ENCODE results near the gene BCDIN3D. TPM values are rescaled to one million over a fixed set of nuclear protein-coding genes. Genes with fewer than 3 reads are reported as not detected.

The BCDIN3D gene
- total RNA-seq, 4 donors from 2014 or later = 0.20 to 2.4 (median 2.0) TPM

DNA sequence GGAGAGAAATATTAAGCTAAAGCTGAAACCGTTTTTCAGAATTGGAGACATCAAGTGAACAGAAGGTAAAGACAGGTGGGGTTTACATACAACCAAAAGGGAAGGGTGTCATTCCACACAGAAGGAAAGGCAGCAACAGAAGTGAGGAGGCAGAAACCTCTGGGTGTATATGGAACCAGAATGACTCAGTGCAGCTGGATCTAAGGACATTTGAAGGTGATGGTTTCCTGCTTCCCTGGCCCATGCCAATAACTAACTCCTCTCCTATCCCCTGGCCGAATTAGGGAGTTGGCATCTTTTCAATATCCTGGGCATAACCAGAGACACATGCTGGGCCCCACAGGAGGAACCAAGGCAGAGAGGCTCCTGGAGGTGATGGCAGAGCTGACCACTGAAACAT lies 23.1 kb downstream of the BCDIN3D start:
- in situ Hi-C loops (cut with MboI; ENCODE audit: low pct_ligation_motif_present in 1 of 4, low pct_unique_long_range_greater_than_20kb in 1 of 4, low sequenced_read_pairs in 3 of 4) = no loop called here
- WGBS, 2 donors (ENCODE audit: low coverage in 1 of 2) = 57% methylated on average over 1 to 2 of the region's 2 CpGs

GRCh38 chr12:49818241-49818895 lies 24.5 kb downstream of the BCDIN3D start:
- peaks cover 0 to 19% (median 0%) of the 10 kb centered on the region in 4 donors for H3K4me1 ChIP-seq
- 74 to 83% methylated on average over 6 to 7 of the region's 7 CpGs for WGBS, 2 donors (ENCODE audit: low coverage in 1 of 2)

More for the DNA sequence above, 23.1 kb downstream of the BCDIN3D start:
- no peak for DNase-seq
- no peak overlapping the region for H3K4me3 ChIP-seq
- no peaks in the 10 kb centered on the region for H3K36me3 ChIP-seq
- intact Hi-C loops (cut with DNase I; ENCODE audit: low total_unique reads) = no loop called here
- no peak overlapping the region for H3K27ac ChIP-seq
- no peak for TF ChIP-seq CTCF (IDR thresholded peaks at IDR 0.05)
- no peak for TF ChIP-seq POLR2A (IDR thresholded peaks at IDR 0.05)
- no peak for TF ChIP-seq EP300 (IDR thresholded peaks at IDR 0.05; ENCODE audit: low read depth)
- TF ChIP-seq POLR2AphosphoS5 (IDR thresholded peaks at IDR 0.05) = no peak
- no peaks in the 10 kb centered on the region for H3K9me3 ChIP-seq
- no peaks in the 10 kb centered on the region for H3K27me3 ChIP-seq
- H3K4me1 ChIP-seq = peaks cover 0 to 29% (median 3%) of the 10 kb centered on the region in 4 donors

GRCh38 chr12:49813131-49813530 lies 29.8 kb downstream of the BCDIN3D start:
- WGBS, 2 donors (ENCODE audit: low coverage in 1 of 2) = 33 to 71% methylated on average over 1 of the region's 1 CpG
- no peaks in the 10 kb centered on the region for H3K9me3 ChIP-seq
- H3K36me3 ChIP-seq = no peaks in the 10 kb centered on the region
- no peak overlapping the region for H3K27ac ChIP-seq
- H3K27me3 ChIP-seq = no peaks in the 10 kb centered on the region
- H3K4me1 ChIP-seq = peaks cover 5 to 24% (median 11%) of the 10 kb centered on the region in 4 donors
- intact Hi-C loops (cut with DNase I; ENCODE audit: low total_unique reads) = no loop called here
- no peak overlapping the region for H3K4me3 ChIP-seq
- no peak for DNase-seq
- in situ Hi-C loops (cut with MboI; ENCODE audit: low pct_ligation_motif_present in 1 of 4, low pct_unique_long_range_greater_than_20kb in 1 of 4, low sequenced_read_pairs in 3 of 4) = no loop called here
- TF ChIP-seq CTCF (IDR thresholded peaks at IDR 0.05) (no peak), POLR2A (IDR thresholded peaks at IDR 0.05) (no peak), POLR2AphosphoS5 (IDR thresholded peaks at IDR 0.05) (no peak), EP300 (IDR thresholded peaks at IDR 0.05; ENCODE audit: low read depth) (no peak)

More at GRCh38 chr12:49818241-49818895, 24.5 kb downstream of the BCDIN3D start:
- TF ChIP-seq CTCF (IDR thresholded peaks at IDR 0.05) (no peak), POLR2AphosphoS5 (IDR thresholded peaks at IDR 0.05) (no peak), EP300 (IDR thresholded peaks at IDR 0.05; ENCODE audit: low read depth) (no peak), POLR2A (IDR thresholded peaks at IDR 0.05) (no peak)
- no peak for DNase-seq
- Histone ChIP-seq H3K4me3 (no peak overlapping the region), H3K27me3 (no peaks in the 10 kb centered on the region), H3K36me3 (no peaks in the 10 kb centered on the region), H3K27ac (no peak overlapping the region), H3K9me3 (no peaks in the 10 kb centered on the region)
- in situ Hi-C loops (cut with MboI; ENCODE audit: low pct_ligation_motif_present in 1 of 4, low pct_unique_long_range_greater_than_20kb in 1 of 4, low sequenced_read_pairs in 3 of 4) = no loop called here
- intact Hi-C loops (cut with DNase I; ENCODE audit: low total_unique reads) = no loop called here

GRCh38 chr12:49811961-49812401 lies 30.9 kb downstream of the BCDIN3D start:
- Histone ChIP-seq H3K27ac (no peak overlapping the region), H3K36me3 (no peaks in the 10 kb centered on the region), H3K27me3 (no peaks in the 10 kb centered on the region), H3K4me3 (no peak overlapping the region), H3K4me1 (peaks cover 5 to 24% (median 11%) of the 10 kb centered on the region in 4 donors), H3K9me3 (no peaks in the 10 kb centered on the region)
- TF ChIP-seq CTCF (IDR thresholded peaks at IDR 0.05) = no peak
- TF ChIP-seq POLR2A (IDR thresholded peaks at IDR 0.05) = no peak
- no peak for TF ChIP-seq EP300 (IDR thresholded peaks at IDR 0.05; ENCODE audit: low read depth)
- no peak for TF ChIP-seq POLR2AphosphoS5 (IDR thresholded peaks at IDR 0.05)
- WGBS, 2 donors (ENCODE audit: low coverage in 1 of 2) = 63 to 65% methylated on average over 4 of the region's 4 CpGs
- in situ Hi-C loops (cut with MboI; ENCODE audit: low pct_ligation_motif_present in 1 of 4, low pct_unique_long_range_greater_than_20kb in 1 of 4, low sequenced_read_pairs in 3 of 4) (no loop called here), intact Hi-C loops (cut with DNase I; ENCODE audit: low total_unique reads) (no loop called here)
- no peak for DNase-seq
